Activated CD8-positive, alpha-beta memory T cell treated with anti-CD3 and anti-CD28 coated beads, Interleukin-2, amount 10 ng/mL, durations not matched to agents 7 days and 5 days (primary cell): ENCODE measurements around the gene MTHFD1L. TPM values are rescaled to one million over a fixed set of nuclear protein-coding genes. Genes with fewer than 3 reads are reported as not detected.

Experiments used
- ATAC-seq: fragments of 150-1000 bp; cut with Tn5 transposase; one replicate; pipeline ENCODE4 v1.10.0; 2021; ENCODE audit warnings: moderate library complexity
- CTCF ChIA-PET: fragments of 350-600 bp; sonication (Branson Sonifier 250); formaldehyde crosslinking; loops from one replicate; lab custom pipeline; 2021; ENCODE audit warnings: antibody characterized with exemption; lab: Charles Lee
- DNase-seq: peaks from one replicate; pipeline ENCODE4 v3.0.0-alpha.2; 2020
- H3K27ac Mint-ChIP-seq: one replicate; pipeline ENCODE4 v1.8.0; 2021; ENCODE audit warnings: mild to moderate bottlenecking, mixed read lengths
- H3K27me3 Mint-ChIP-seq: one replicate; pipeline ENCODE4 v1.8.0; 2021; ENCODE audit warnings: mixed read lengths
- H3K36me3 Mint-ChIP-seq: one replicate; pipeline ENCODE4 v1.8.0; 2021; ENCODE audit warnings: mild to moderate bottlenecking, mixed read lengths
- H3K4me1 Mint-ChIP-seq: one replicate; pipeline ENCODE4 v1.8.0; 2021; ENCODE audit warnings: mixed read lengths
- H3K4me3 Mint-ChIP-seq: one replicate; pipeline ENCODE4 v1.8.0; 2021; ENCODE audit warnings: mild to moderate bottlenecking, moderate library complexity, mixed read lengths
- H3K9me3 Mint-ChIP-seq: one replicate; pipeline ENCODE4 v1.8.0; 2022; ENCODE audit warnings: low read depth, mixed read lengths
- total RNA-seq, 2 experiments: library from RNA; stranded (reverse); gene quantifications; one replicate each; pipeline ENCODE4 v1.2.3, GENCODE V29; 2021

The MTHFD1L gene
- total RNA-seq, 2 experiments from 2014 or later = 54.1 to 82.8 TPM

DNA sequence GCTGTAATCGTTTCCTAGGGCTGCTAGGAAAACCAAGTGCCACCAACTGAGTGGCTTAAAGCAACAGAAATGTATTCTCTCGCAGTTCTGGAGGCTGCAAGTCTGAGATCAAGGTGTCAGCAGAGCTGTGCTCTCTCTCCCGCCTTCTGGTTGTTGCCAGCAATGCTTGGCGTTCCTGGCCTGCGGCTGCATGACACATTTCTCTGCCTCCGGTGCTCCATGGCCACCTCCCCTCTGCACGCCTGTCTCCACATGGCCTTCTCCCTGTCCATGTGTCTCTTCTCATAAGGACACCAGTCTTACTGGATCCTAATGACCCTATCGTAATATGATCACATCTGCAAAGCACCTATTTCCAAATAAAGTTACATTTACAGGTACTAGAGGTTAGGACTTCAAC, 282.6 kb downstream of the MTHFD1L start:
- no peak for DNase-seq
- Mint-ChIP-seq H3K27me3 (peaks cover 29% of the 10 kb centered on the region), H3K36me3 (no peaks in the 10 kb centered on the region), H3K4me3 (no peak overlapping the region), H3K9me3 (no peaks in the 10 kb centered on the region), H3K4me1 (no peaks in the 10 kb centered on the region), H3K27ac (no peak overlapping the region)
- CTCF ChIA-PET = no interaction called here
- no peak for ATAC-seq

DNA sequence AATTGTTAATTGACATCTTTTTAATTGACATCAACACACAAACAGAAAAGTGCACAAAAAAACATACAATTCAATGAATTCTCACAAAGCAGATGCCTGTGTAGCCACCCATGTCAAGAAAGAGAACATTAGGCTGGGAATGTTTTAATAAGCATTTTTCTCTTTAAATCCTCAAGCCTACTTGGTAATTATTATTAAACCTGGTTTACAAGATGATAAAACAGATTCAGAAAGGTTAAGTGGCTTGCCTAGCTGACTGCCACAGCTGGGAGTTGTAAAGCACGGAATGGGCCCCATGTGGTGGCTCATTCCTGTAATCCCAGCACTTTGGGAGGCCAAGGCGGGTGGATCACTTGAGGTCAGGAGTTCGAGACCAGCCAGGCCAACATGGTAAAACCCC, 284.3 kb downstream of the MTHFD1L start:
- Mint-ChIP-seq H3K27me3 (peaks cover 37% of the 10 kb centered on the region), H3K36me3 (no peaks in the 10 kb centered on the region), H3K4me3 (no peak overlapping the region), H3K4me1 (no peaks in the 10 kb centered on the region), H3K27ac (no peak overlapping the region), H3K9me3 (no peaks in the 10 kb centered on the region)
- ATAC-seq (no peak), DNase-seq (no peak)
- CTCF ChIA-PET = no interaction called here
